H9 (cell line): ENCODE results near the gene SCN1A. TPM values are rescaled to one million over a fixed set of nuclear protein-coding genes. Genes with fewer than 3 reads are reported as not detected.
A peak's percentile ranks its signal among the peaks of the same experiment; 100 is the strongest.

Experiments
- DNase-seq: peaks from one replicate; pipeline ENCODE4 v3.0.0-alpha.2; 2017
- H2AFZ ChIP-seq: one replicate; pipeline ENCODE4 v1.6.1; 2013; ENCODE audit warnings: mild to moderate bottlenecking, low read length, control low read depth, moderate library complexity
- H2AK5ac ChIP-seq: 2 replicates; pipeline ENCODE4 v1.6.1; 2013; ENCODE audit warnings: low read length, control low read depth, mixed read lengths; ENCODE audit not compliant: insufficient read length
- H2BK120ac ChIP-seq: one replicate; pipeline ENCODE4 v1.6.1; 2013; ENCODE audit warnings: low read depth, mild to moderate bottlenecking, low read length, control low read depth, inconsistent platforms; ENCODE audit not compliant: poor library complexity, severe bottlenecking
- H2BK12ac ChIP-seq: 2 replicates; pipeline ENCODE4 v1.6.1; 2013; ENCODE audit warnings: low read length, control low read depth, mixed read lengths, low read depth; ENCODE audit not compliant: insufficient read length
- H2BK15ac ChIP-seq: 2 replicates; pipeline ENCODE4 v1.6.1; 2013; ENCODE audit warnings: low read depth, low read length, control low read depth
- H2BK20ac ChIP-seq: one replicate; pipeline ENCODE4 v1.6.1; 2013; ENCODE audit warnings: low read depth, mild to moderate bottlenecking, low read length, control low read depth, inconsistent platforms; ENCODE audit not compliant: poor library complexity, severe bottlenecking
- H2BK5ac ChIP-seq: 2 replicates; pipeline ENCODE4 v1.6.1; 2013; ENCODE audit warnings: low read length, control low read depth, mixed read lengths; ENCODE audit not compliant: insufficient read length
- H3K14ac ChIP-seq: 2 replicates; pipeline ENCODE4 v1.6.1; 2013; ENCODE audit warnings: low read length, control low read depth; ENCODE audit not compliant: insufficient read depth
- H3K18ac ChIP-seq: 2 replicates; pipeline ENCODE4 v1.6.1; 2013; ENCODE audit warnings: low read depth, mild to moderate bottlenecking, mixed read lengths, low read length, control low read depth; ENCODE audit not compliant: insufficient read length
- H3K23ac ChIP-seq: 2 replicates; pipeline ENCODE4 v1.6.1; 2013; ENCODE audit warnings: low read length, control low read depth, mixed read lengths, low read depth; ENCODE audit not compliant: insufficient read length
- H3K23me2 ChIP-seq: 2 replicates; pipeline ENCODE4 v1.6.1; 2013; ENCODE audit warnings: low read depth, mild to moderate bottlenecking, mixed read lengths, low read length, control low read depth; ENCODE audit not compliant: insufficient read length, poor library complexity, severe bottlenecking
- H3K27ac ChIP-seq: 2 replicates; pipeline ENCODE4 v1.5.1; 2013; ENCODE audit warnings: low read length, control low read depth, mixed read lengths, low read depth; ENCODE audit not compliant: insufficient read length
- H3K27me3 ChIP-seq: 2 replicates; pipeline ENCODE4 v1.6.1; 2013; ENCODE audit warnings: low read length, control low read depth, inconsistent platforms; ENCODE audit not compliant: insufficient read depth
- H3K4ac ChIP-seq: 2 replicates; pipeline ENCODE4 v1.6.1; 2013; ENCODE audit warnings: low read depth, mild to moderate bottlenecking, control low read depth, inconsistent platforms, low read length, moderate library complexity
- H3K4me1 ChIP-seq: 2 replicates; pipeline ENCODE4 v1.6.1; 2013; ENCODE audit warnings: low read length, control low read depth, inconsistent platforms; ENCODE audit not compliant: insufficient read depth
- H3K4me2 ChIP-seq: 2 replicates; pipeline ENCODE4 v1.6.1; 2013; ENCODE audit warnings: low read length, control low read depth, mixed read lengths; ENCODE audit not compliant: insufficient read length, insufficient read depth
- H3K56ac ChIP-seq: 2 replicates; pipeline ENCODE4 v1.6.1; 2013; ENCODE audit warnings: low read depth, mild to moderate bottlenecking, mixed read lengths, low read length, control low read depth; ENCODE audit not compliant: insufficient read length
- H3K79me1 ChIP-seq: 2 replicates; pipeline ENCODE4 v1.6.1; 2013; ENCODE audit warnings: low read depth, mild to moderate bottlenecking, moderate library complexity, low read length, control low read depth, inconsistent platforms; ENCODE audit not compliant: insufficient read depth, poor library complexity, severe bottlenecking
- H3K79me2 ChIP-seq: 2 replicates; pipeline ENCODE4 v1.6.1; 2013; ENCODE audit warnings: low read length, control low read depth, inconsistent platforms; ENCODE audit not compliant: insufficient read depth
- H3K9ac ChIP-seq: 2 replicates; pipeline ENCODE4 v1.6.1; 2013; ENCODE audit warnings: low read length, control low read depth, mixed read lengths; ENCODE audit not compliant: insufficient read length; ENCODE audit errors: extremely low read depth
- H3K9me3 ChIP-seq: one replicate; pipeline ENCODE4 v1.6.1; 2013; ENCODE audit warnings: low read depth, low read length, inconsistent platforms; ENCODE audit not compliant: control insufficient read depth
- H3T11ph ChIP-seq: one replicate; pipeline ENCODE4 v1.6.1; 2013; ENCODE audit warnings: mild to moderate bottlenecking, low read length, control low read depth, inconsistent platforms
- H4K20me1 ChIP-seq: one replicate; pipeline ENCODE4 v1.6.1; 2013; ENCODE audit not compliant: control insufficient read depth, insufficient read length, insufficient read depth
- H4K5ac ChIP-seq: 2 replicates; pipeline ENCODE4 v1.6.1; 2013; ENCODE audit warnings: low read depth, mild to moderate bottlenecking, mixed read lengths, low read length, control low read depth; ENCODE audit not compliant: insufficient read length
- H4K8ac ChIP-seq: replicated peaks from 2 replicates; pipeline ENCODE4 v1.6.1; 2013; ENCODE audit warnings: low read length, control low read depth, mixed read lengths, low read depth; ENCODE audit not compliant: insufficient read length
- H4K91ac ChIP-seq: 2 replicates; pipeline ENCODE4 v1.6.1; 2013; ENCODE audit warnings: low read depth, mild to moderate bottlenecking, moderate library complexity, mixed read lengths, low read length, control low read depth; ENCODE audit not compliant: insufficient read length
- H3K27ac Mint-ChIP-seq, 3 experiments: 2 replicates in 2 of 3; 3 replicates in 1 of 3; pipeline ENCODE4 v1.8.0; 2020 to 2021; ENCODE audit warnings: mixed read lengths in 3 of 3, mild to moderate bottlenecking in 1 of 3, moderate library complexity in 1 of 3
- H3K27me3 Mint-ChIP-seq: 2 replicates; pipeline ENCODE4 v1.8.0; 2021; ENCODE audit warnings: low read depth, mild to moderate bottlenecking, moderate library complexity, mixed read lengths
- H3K36me3 Mint-ChIP-seq, 3 experiments: 2 replicates in 2 of 3; 3 replicates in 1 of 3; pipeline ENCODE4 v1.8.0; 2020 to 2021; ENCODE audit warnings: low read depth in 3 of 3, mixed read lengths in 3 of 3; ENCODE audit not compliant: insufficient read depth in 1 of 3
- H3K4me1 Mint-ChIP-seq, 2 experiments: 2 replicates each; pipeline ENCODE4 v1.8.0; 2020; ENCODE audit warnings: mixed read lengths in 2 of 2
- H3K4me3 Mint-ChIP-seq, 2 experiments: 2 replicates in 1 of 2; 3 replicates in 1 of 2; pipeline ENCODE4 v1.8.0; 2020 to 2021; ENCODE audit warnings: mild to moderate bottlenecking in 2 of 2, mixed read lengths in 2 of 2, moderate library complexity in 1 of 2
- H3K9me3 Mint-ChIP-seq, 2 experiments: 2 replicates in 1 of 2; 3 replicates in 1 of 2; pipeline ENCODE4 v1.8.0; 2020; ENCODE audit warnings: mild to moderate bottlenecking in 2 of 2, mixed read lengths in 2 of 2, moderate library complexity in 1 of 2
- CTCF ChIP-seq: fragments of 200-600 bp; sonication (generic); conservative IDR thresholded peaks from 3 replicates; pipeline ENCODE4 v1.8.0; 2021; ENCODE audit warnings: antibody characterized with exemption, mild to moderate bottlenecking
- WGBS: extraction: QIAGEN DNeasy Blood & Tissue Kit; methylation state at CpG from one replicate; pipeline ENCODE4 v1.1.7; 2013; ENCODE audit warnings: missing lambda C conversion rate, low lambda C conversion rate, mixed read lengths; ENCODE audit not compliant: insufficient read length; ENCODE audit errors: extremely low coverage; 5-methylcytosine and 5-hydroxymethylcytosine counted together
- total RNA-seq: library from RNA; stranded (reverse); gene quantifications from 2 replicates; pipeline ENCODE4 v1.2.1, GENCODE V29; 2021

Gene SCN1A
- total RNA-seq, 1 experiment from 2014 or later = 0.13 TPM

GRCh38 chr2:165970663-165971062, 157.2 kb downstream of the SCN1A start:
- Histone ChIP-seq H2BK120ac (no peak overlapping the region), H4K20me1 (no peaks in the 10 kb centered on the region), H2BK20ac (no peak overlapping the region), H3K79me1 (no peaks in the 10 kb centered on the region), H3K18ac (no peak overlapping the region), H3K4me1 (no peaks in the 10 kb centered on the region), H3K4me2 (no peak overlapping the region), H3K23ac (no peak overlapping the region), H3K9me3 (no peaks in the 10 kb centered on the region), H4K91ac (no peak overlapping the region), H3K23me2 (no peaks in the 10 kb centered on the region), H2BK15ac (no peak overlapping the region), H3K4ac (no peak overlapping the region), H3K14ac (no peak overlapping the region), H2AFZ (no peak overlapping the region), H2AK5ac (no peak overlapping the region), H4K8ac (no peak overlapping the region), H2BK12ac (no peak overlapping the region), H3K27me3 (no peaks in the 10 kb centered on the region), H3K79me2 (no peaks in the 10 kb centered on the region), H2BK5ac (no peak overlapping the region), H3K9ac (no peak overlapping the region), H3T11ph (no peak overlapping the region), H4K5ac (no peak overlapping the region), H3K56ac (no peak overlapping the region), H3K27ac (no peak overlapping the region)
- no CpG with 5 or more reads among the region's 1 CpG for WGBS
- peak; percentile 26; the same call in 1 of the 3 replicates for TF ChIP-seq CTCF
- H3K27me3 Mint-ChIP-seq = no peaks in the 10 kb centered on the region
- H3K9me3 Mint-ChIP-seq = no peaks in the 10 kb centered on the region; a peak in 1 of 5 replicates
- no peaks in the 10 kb centered on the region for H3K4me1 Mint-ChIP-seq
- no peak overlapping the region for H3K27ac Mint-ChIP-seq
- no peak for DNase-seq
- H3K36me3 Mint-ChIP-seq = no peaks in the 10 kb centered on the region; a peak in 2 of 7 replicates
- H3K4me3 Mint-ChIP-seq = no peak overlapping the region
